GM12892 (cell line): ENCODE results near the gene NSD2.

Source experiments
- POLR2A ChIP-seq: IDR thresholded peaks from 2 replicates; pipeline ENCODE4 v1.6.1; 2011; ENCODE audit warnings: low read depth, low read length, control low read depth
- POLR2AphosphoS5 ChIP-seq: IDR thresholded peaks from 2 replicates; pipeline ENCODE4 v1.6.1; 2011; ENCODE audit warnings: low read depth, low read length, control low read depth
- TAF1 ChIP-seq: IDR thresholded peaks from 2 replicates; pipeline ENCODE4 v1.6.1; 2011; ENCODE audit warnings: low read depth, mild to moderate bottlenecking, control low read depth, low read length, borderline replicate concordance

GRCh38 chr4:1843852-1844251 lies 27.3 kb upstream of the NSD2 start:
- TF ChIP-seq POLR2AphosphoS5 (no peak), POLR2A (no peak), TAF1 (no peak)
